SKM-1 treated with dmso at 0.1 percent for 144 hours (cell line): ENCODE results near the gene PPM1E.
"Not testable (repeated sequence)": the region's sequence is repeated elsewhere in the genome, so short reads cannot be mapped to it uniquely, and the experiment has no call there.

Experiments
- DNase-seq: peaks from one replicate; lab custom pipeline; 2025; ENCODE audit not compliant: unreplicated experiment; lab: John Stamatoyannopoulos, UW

The PPM1E gene

DNA sequence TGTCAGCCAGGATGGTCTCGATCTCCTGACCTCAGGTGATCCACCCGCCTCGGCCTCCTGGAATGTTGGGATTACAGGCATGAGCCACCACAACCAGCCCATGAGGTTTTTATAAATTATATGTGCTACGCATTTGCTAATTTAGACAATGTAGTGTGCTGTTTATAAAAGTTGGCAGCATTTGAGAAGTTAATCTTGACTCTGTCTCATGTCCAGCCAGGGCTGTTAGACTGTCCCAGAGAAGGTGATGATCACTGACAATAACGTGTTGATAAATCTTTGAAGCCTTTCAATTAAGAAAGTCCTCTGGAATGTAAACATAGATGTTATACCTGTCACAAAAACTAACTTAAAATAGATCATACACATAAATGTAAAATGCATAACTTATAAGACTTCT lies 82.0 kb downstream of the PPM1E start:
- no peak for DNase-seq

DNA sequence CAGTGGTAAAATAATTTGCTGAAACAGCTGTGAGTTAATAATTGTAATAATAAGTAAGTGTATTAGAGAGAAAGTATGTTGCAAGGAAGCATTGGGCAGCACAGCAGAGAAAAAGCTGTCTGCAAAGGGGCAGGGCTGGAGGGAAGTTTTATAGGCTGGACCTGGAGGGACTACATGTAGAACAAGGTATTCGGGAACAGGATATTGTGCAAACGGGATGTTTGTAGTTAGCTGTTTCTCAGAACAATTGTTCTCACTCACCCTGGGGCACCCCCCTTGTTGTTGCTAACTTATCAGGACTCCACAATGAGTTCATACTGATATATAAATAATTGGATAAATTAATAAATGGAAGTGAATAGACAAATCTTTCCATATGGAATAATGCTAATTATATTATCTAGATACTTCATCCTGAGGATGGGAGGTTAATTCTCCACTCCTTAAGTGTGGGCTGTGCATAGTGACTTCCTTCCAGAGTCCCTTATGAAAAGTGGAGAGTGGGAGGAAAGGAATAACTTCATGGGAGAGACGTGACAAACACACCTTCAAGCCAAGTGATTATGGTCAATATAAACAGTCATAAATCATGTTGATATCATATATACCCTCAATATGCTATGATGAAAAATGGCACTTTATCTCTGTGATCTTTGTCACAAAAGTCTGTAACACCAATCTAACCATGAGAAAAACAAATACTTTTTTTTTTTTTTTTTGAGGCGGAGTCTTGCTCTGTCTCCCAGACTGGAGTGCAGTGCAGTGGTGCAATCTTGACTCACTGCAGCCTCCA lies 85.4 kb downstream of the PPM1E start:
- no peak for DNase-seq

GRCh38 chr17:58846413-58846812 lies 90.8 kb downstream of the PPM1E start:
- not testable (repeated sequence) for DNase-seq

DNA sequence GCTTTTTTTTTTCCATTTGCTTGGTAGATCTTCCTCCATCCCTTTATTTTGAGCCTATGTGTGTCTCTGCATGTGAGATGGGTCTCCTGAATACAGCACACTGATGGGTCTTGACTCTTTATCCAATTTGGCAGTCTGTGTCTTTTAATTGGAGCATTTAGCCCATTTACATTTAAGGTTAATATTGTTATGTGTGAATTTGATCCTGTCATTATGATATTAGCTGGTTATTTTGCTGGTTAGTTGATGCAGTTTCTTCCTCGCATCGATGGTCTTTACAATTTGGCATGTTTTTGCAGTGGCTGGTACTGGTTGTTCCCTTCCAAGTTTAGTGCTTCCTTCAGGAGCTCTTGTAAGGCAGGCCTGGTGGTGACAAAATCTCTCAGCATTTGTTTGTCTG lies 94.5 kb downstream of the PPM1E start:
- not testable (repeated sequence) for DNase-seq

GRCh38 chr17:58865301-58865700 lies 109.6 kb downstream of the PPM1E start:
- DNase-seq, result no peak

- no peak for DNase-seq
These were observed 115.1 kb downstream of the PPM1E start for GRCh38 chr17:58870747-58871146.

DNA sequence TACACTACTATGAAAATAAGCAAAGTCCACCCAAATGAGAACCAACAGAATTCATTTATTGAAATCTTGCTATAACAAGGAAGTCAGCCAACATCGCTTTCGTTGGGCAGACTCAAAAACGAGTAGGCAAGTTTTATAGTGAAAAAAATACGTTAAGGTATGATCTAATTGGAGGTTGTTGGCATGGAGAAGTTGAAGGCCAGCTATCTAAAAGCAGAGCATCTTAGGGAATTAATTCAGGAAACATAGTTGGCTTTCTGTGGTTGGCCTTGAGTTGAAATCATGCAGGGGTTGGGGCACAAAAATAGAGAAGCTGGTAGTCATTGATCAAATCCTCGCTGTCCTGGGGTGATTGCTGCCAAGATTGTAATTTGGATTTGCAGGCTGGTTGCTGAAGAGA lies 118.3 kb downstream of the PPM1E start:
- DNase-seq, result no peak

DNA sequence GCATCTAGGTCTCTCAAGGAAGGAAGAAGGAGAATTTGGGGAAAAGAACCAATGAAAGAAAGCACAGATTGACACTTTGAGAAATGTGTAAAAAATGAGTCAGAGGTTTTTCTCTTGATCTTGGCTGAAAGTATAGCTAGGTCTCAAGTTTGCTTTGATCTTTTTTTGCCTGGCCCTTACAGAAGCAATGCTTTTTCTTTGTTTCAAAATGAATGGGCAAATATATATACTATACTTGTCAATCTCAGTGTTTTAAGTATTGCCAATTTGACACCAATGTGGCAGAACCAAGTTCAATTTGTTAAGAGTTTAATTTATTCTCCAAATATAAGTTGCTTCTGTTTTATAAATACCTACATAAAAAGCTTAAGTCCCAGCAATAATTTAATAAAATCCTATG lies 119.6 kb downstream of the PPM1E start:
- no peak for DNase-seq

DNA sequence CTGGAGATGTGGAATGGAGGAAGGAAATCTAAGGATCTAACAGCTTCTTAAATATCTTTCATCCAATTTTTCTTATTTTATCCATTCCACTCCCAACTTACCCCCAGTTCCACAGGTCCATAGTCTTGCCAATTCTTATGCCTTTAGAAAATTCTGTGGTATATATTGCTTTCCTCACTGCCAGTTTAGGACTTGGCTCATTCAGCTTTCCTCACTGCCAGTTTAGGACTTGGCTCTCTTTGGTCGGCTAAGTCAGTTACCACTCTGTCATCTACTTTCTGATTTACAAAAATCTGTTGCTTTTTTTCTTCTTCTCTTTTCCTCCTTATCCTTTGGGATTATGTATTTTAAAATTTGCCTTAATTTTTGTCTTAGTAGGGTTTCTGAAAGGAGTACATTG lies 128.5 kb downstream of the PPM1E start:
- DNase-seq, result no peak

GRCh38 chr17:58886514-58886913 lies 130.9 kb downstream of the PPM1E start:
- DNase-seq, result no peak

GRCh38 chr17:58889928-58890327 lies 134.3 kb downstream of the PPM1E start:
- DNase-seq, result no peak

DNA sequence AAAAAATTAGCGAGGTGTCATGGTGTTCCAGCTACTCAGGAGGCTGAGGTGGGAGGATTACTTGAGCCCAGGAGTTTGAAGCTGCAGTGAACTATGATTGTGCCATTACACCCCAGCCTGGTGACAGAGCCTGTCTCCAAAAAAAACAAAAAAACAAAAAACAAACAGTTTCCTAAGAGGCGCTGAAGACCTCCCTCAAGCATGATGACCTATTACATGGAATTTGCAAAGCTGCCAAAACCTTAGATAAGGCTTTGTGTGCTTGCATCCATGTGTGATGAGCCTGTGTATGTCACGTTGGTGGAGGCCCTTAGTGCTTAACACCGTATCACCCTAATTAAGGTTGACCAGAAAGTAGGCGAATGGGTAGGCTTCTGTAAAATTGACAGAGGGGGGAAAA lies 143.5 kb downstream of the PPM1E start:
- no peak for DNase-seq

DNA sequence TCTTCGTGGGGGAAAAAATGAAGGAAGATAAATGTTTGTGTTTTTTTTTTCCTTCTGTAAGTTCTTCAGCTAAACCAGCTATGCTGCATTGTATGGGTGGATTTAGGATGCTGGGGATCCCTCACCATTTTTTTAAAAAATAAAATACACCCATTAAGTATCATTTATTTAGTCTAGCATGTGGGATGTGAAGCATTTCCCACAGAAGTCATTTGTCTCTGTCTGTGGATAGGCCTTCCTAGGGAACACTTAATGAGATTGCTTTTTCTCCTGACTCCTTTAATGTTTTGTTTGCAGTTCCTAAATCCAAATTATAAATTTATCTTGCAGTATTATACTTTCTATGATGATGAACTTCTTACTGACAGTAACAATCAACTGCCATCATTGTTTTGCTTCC lies 146.7 kb downstream of the PPM1E start:
- no peak for DNase-seq

- DNase-seq, result no peak
These were observed 156.2 kb downstream of the PPM1E start for GRCh38 chr17:58911741-58912343.

GRCh38 chr17:58913552-58913951 lies 157.9 kb downstream of the PPM1E start:
- DNase-seq, result no peak

DNA sequence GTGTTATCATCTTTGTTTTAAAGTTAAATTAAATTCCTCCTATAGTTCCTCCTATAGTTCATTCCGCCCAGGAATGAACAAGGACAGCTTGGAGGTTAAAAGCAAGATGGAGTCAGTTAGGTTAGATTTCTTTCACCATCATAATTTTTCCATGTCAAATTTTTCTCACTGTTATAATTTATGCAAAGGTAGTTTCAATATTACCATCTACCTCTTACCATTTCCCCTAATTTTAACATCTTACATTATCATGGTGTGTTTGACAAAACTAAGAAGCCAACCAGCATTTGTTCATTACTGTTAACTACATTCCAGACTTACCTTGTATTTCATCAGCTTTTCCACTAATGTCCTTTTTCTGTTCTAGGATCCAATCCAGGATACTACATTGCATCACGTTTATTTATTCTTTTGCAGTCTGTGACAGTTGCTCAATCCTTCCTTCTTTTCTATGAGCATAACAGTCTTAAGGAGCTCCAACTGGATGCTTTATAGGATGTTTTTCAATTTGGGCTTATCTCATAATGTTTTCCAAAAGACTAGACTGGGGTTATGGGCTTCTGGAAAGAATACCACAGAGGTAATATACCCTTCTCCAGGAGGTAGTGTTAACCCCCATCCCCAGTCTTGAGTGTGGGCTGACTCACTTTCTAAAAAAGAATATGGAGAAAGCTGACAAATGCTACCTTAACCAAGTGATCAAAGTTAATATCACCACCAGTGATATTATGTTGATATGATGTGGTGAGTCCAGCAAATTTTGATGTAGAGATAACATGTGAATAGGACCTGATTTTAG lies 158.5 kb downstream of the PPM1E start:
- DNase-seq, result no peak

GRCh38 chr17:58917228-58917627 lies 161.6 kb downstream of the PPM1E start:
- no peak for DNase-seq

DNA sequence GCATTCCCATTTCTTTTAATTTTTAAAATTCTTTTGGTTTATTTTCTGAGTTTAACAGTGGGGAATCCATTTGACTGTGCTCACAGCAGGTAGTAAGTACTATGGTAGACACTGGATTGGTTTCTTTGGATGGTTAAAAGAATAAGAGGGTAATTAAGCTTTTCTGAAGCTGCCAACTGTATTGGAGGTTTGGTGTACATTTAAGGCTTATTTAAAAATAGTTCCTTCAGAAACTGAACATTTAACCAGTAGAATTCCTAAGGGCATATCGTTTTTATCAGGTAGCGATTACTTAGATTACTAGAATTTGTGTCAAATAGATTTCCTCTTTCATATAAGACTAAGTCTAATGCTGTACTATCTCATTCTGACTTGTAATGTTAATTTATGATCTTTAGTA lies 162.4 kb downstream of the PPM1E start:
- DNase-seq, result no peak

- no peak for DNase-seq
These were observed 163.2 kb downstream of the PPM1E start for GRCh38 chr17:58918884-58919283.

DNA sequence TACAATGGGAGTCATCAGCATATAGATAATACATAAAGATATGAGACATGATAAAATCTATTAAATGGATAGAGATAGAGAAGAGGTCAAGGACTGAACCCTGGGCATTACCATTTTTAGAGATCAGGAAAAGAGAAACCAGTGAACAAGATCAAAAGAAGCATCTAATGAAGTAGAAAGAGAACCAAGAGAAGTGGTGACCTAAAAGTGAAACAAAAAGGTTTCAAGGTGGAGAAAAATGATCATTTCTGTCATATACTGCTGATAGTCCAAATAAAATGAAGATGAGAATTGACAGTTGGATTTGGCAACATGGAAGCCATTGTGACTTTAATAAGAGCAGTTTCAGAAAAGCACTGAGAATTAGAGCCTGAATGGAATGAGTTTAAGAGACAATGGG lies 165.1 kb downstream of the PPM1E start:
- no peak for DNase-seq

- DNase-seq, result no peak
These were observed 177.3 kb downstream of the PPM1E start for GRCh38 chr17:58932956-58933355.

GRCh38 chr17:58936295-58936694 lies 180.6 kb downstream of the PPM1E start:
- no peak for DNase-seq
